Neuron (in vitro differentiated cells): ENCODE data around the gene PPFIBP1.
"Not testable (repeated sequence)": the region's sequence is repeated elsewhere in the genome, so short reads cannot be mapped to it uniquely, and the experiment has no call there.

Source experiments
- H2AFZ ChIP-seq: one replicate; pipeline ENCODE4 v1.6.1; 2013; ENCODE audit warnings: low read depth, mild to moderate bottlenecking, inconsistent platforms, low read length, moderate library complexity
- H3K27me3 ChIP-seq: one replicate; pipeline ENCODE4 v1.6.1; 2013; ENCODE audit warnings: low read length; ENCODE audit not compliant: insufficient read depth
- H3K36me3 ChIP-seq: one replicate; pipeline ENCODE4 v1.6.1; 2013; ENCODE audit warnings: low read length; ENCODE audit not compliant: insufficient read depth
- H3K4me1 ChIP-seq: one replicate; pipeline ENCODE4 v1.6.1; 2013; ENCODE audit warnings: low read length; ENCODE audit not compliant: insufficient read depth
- H3K4me3 ChIP-seq: 2 replicates; pipeline ENCODE4 v1.5.1; 2013; ENCODE audit warnings: mild to moderate bottlenecking, low read length, moderate library complexity
- H3K9me3 ChIP-seq: one replicate; pipeline ENCODE4 v1.6.1; 2013; ENCODE audit warnings: low read length

PPFIBP1 gene

DNA sequence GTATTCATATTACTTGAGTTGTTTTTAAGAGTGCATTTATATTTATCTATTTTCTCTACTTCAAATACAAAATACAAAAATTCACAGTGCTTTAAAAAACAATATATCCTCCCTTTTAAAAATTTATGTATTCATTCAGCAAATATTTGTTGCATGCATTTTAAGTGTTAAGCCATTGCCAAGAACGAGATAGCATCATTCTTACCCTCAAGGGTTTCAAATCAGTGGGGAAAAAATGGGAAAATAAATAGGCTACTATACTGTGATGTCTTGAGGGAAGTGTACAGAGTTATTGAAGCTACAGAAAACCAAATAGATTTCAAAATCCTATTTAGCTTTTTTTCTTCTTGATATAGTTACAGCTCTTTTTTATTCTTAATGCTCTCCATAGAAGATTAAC is 209.8 kb downstream of the PPFIBP1 start:
- H3K4me3 ChIP-seq, result no peak overlapping the region
- H3K27me3 ChIP-seq, result no peaks in the 10 kb centered on the region
- peaks cover 43% of the 10 kb centered on the region for H3K36me3 ChIP-seq
- no peak overlapping the region for H2AFZ ChIP-seq
- H3K4me1 ChIP-seq, result no peaks in the 10 kb centered on the region
- H3K9me3 ChIP-seq, result no peaks in the 10 kb centered on the region

DNA sequence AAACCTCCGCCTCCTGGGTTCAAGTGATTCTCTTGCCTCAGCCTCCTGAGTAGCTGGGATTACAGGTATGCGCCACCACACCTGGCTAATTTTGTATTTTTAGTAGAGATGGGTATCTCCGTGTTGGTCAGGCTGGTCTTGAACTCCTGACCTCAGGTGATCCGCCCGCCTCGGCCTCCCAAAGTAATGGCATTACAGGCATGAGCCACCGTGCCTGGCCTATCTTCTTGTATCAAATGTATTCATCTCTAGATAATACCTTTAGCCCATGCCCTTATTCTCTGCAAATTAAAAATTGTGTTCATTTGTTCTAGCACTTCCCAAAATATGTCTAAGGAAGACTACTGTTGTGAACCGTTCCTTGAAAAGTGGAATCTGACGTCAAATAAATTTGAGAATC is 210.3 kb downstream of the PPFIBP1 start:
- not testable (repeated sequence) for H2AFZ ChIP-seq, H3K9me3 ChIP-seq, H3K27me3 ChIP-seq, H3K4me1 ChIP-seq, H3K4me3 ChIP-seq
- peaks cover 44% of the 10 kb centered on the region for H3K36me3 ChIP-seq

DNA sequence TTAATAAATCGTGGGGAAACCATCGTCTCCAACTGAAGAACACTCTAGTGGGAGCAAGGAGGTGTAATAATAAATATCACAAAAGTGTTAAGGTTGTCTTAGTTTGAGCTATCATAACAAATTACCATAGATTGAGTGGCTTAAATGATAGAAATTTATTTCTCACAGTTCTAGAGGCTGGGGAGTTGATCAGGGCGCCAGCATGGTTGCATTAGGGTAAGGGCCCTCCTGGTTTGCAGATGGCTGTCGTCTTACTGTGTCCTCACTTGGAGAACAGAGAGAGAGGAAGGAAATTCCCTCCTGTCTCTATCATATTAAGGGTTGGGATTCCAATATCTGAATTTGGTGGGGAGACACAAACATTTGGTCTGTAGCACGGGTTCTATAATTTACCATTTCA is 219.6 kb downstream of the PPFIBP1 start:
- Histone ChIP-seq H3K27me3 (no peaks in the 10 kb centered on the region), H3K9me3 (no peaks in the 10 kb centered on the region), H3K4me1 (no peaks in the 10 kb centered on the region), H3K36me3 (peaks cover 35% of the 10 kb centered on the region), H3K4me3 (no peak overlapping the region), H2AFZ (no peak overlapping the region)
